GM18517 (cell line): ENCODE data around the gene KLK13.
A peak's percentile ranks its signal among the peaks of the same experiment; 100 is the strongest.

ENCODE experiments used
- ATAC-seq: cut with Tn5 transposase; IDR thresholded peaks from one replicate; pipeline ENCODE4 v1.9.1; 2021; ENCODE audit warnings: mild to moderate bottlenecking, moderate library complexity; ENCODE audit not compliant: unreplicated experiment

KLK13 gene

GRCh38 chr19:51064534-51065220 lies at the start of gene KLK13:
TSS of gene KLK13 (minus strand) at chr19:51065092. CDS start at chr19:51065067, 25 bp downstream.
- no peak for ATAC-seq

- no peak for ATAC-seq
Measured at GRCh38 chr19:51114087-51114729, 49.3 kb upstream of the KLK13 start.

- no peak for ATAC-seq
Measured at GRCh38 chr19:51111606-51112005, 46.7 kb upstream of the KLK13 start.

- no peak for ATAC-seq
Measured at GRCh38 chr19:51110666-51110971, 45.7 kb upstream of the KLK13 start.

GRCh38 chr19:51108805-51109146 lies 43.9 kb upstream of the KLK13 start:
- peak; percentile 32 for ATAC-seq

GRCh38 chr19:51108066-51108804 lies 43.3 kb upstream of the KLK13 start, which contains the start of gene CTU1:
TSS of gene CTU1 (minus strand) at chr19:51108409. CDS start at chr19:51104569, 3,840 bp downstream.
- peak; percentile 91 for ATAC-seq

GRCh38 chr19:51107406-51108065 lies 42.6 kb upstream of the KLK13 start:
- no peak for ATAC-seq

- no peak for ATAC-seq
Measured at GRCh38 chr19:51103926-51104341, 39.0 kb upstream of the KLK13 start.

- no peak for ATAC-seq
Measured at GRCh38 chr19:51102991-51103390, 38.1 kb upstream of the KLK13 start.

- no peak for ATAC-seq
Measured at GRCh38 chr19:51101171-51101865, 36.4 kb upstream of the KLK13 start.

GRCh38 chr19:51100601-51101000 lies 35.7 kb upstream of the KLK13 start:
- no peak for ATAC-seq

- no peak for ATAC-seq
Measured at GRCh38 chr19:51099047-51099382, 34.1 kb upstream of the KLK13 start.

GRCh38 chr19:51098365-51099046 lies 33.6 kb upstream of the KLK13 start:
- ATAC-seq = no peak

GRCh38 chr19:51097796-51098195 lies 32.9 kb upstream of the KLK13 start:
- ATAC-seq = no peak

- ATAC-seq = no peak
Measured at GRCh38 chr19:51097166-51097738, 32.4 kb upstream of the KLK13 start.

- no peak for ATAC-seq
Measured at GRCh38 chr19:51096473-51097165, 31.7 kb upstream of the KLK13 start.

- no peak for ATAC-seq
Measured at GRCh38 chr19:51094696-51095279, 29.9 kb upstream of the KLK13 start.

GRCh38 chr19:51093510-51094345 lies 28.8 kb upstream of the KLK13 start:
- ATAC-seq = no peak
